Body of pancreas (tissue), 4 donors: ENCODE data around the gene XCR1. TPM values are rescaled to one million over a fixed set of nuclear protein-coding genes. Genes with fewer than 3 reads are reported as not detected.
A peak's percentile ranks its signal among the peaks of the same experiment; 100 is the strongest.

ENCODE experiments used
- ATAC-seq: fragments of 150-250 bp; one replicate; pipeline ENCODE4 v1.9.1; 2016
- DNase-seq, 4 donors: peaks; one replicate each; pipeline ENCODE4 v3.0.0-alpha.2; 2019
- H3K27ac ChIP-seq, 4 donors: fragments of 200-600 bp; sonication (generic); 1 replicate in 3 of 4; 2 replicates in 1 of 4; pipeline versions ENCODE4 v1.5.1 to v1.6.1; 2016 to 2019; ENCODE audit warnings: mild to moderate bottlenecking in 1 of 4, mixed read lengths in 1 of 4, moderate library complexity in 1 of 4
- H3K27me3 ChIP-seq, 2 donors: fragments of 200-600 bp; sonication (generic); one replicate each; pipeline ENCODE4 v1.6.0; 2016; ENCODE audit warnings: mild to moderate bottlenecking in 1 of 2
- H3K36me3 ChIP-seq, 2 donors: fragments of 200-600 bp; sonication (generic); replicated peaks in 1 of 2; 2 replicates each; pipeline ENCODE4 v1.5.1; 2016; ENCODE audit warnings: low read depth in 2 of 2; ENCODE audit not compliant: insufficient read depth in 1 of 2
- H3K4me1 ChIP-seq: fragments of 200-600 bp; sonication (generic); one replicate; pipeline ENCODE4 v1.6.0; 2016
- H3K4me3 ChIP-seq, 2 donors: fragments of 200-600 bp; sonication (generic); 1 replicate in 1 of 2; 2 replicates in 1 of 2; pipeline ENCODE4 v1.5.1; 2016 to 2019
- H3K9me3 ChIP-seq, 3 donors: fragments of 200-600 bp; sonication (generic); 1 replicate in 2 of 3; 2 replicates in 1 of 3; pipeline ENCODE4 v1.5.1; 2016
- CTCF ChIP-seq, 7 experiments: fragments of 450-650 bp in 4 of 7; fragments of 200-600 bp in 3 of 7; sonication (generic) in 3 of 7; IDR thresholded peaks; one replicate each; pipeline ENCODE4 v1.5.1; 2016 to 2019; ENCODE audit warnings: antibody characterized with exemption in 7 of 7
- POLR2A ChIP-seq, 3 donors: fragments of 450-650 bp; IDR thresholded peaks; one replicate each; pipeline ENCODE4 v1.6.1; 2016; ENCODE audit warnings: antibody characterized with exemption in 3 of 3, mild to moderate bottlenecking in 2 of 3
- whole genome bisulfite sequencing, 2 donors: methylation state at CpG; one replicate each; pipeline ENCODE4 v1.1.5; 2017; 5-methylcytosine and 5-hydroxymethylcytosine counted together
- intact Hi-C: fragments of 100-400 bp; cut with DNase I; formaldehyde crosslinking; loops from one replicate; pipeline ENCODE4 v1.15.1; 2023
- total RNA-seq, 2 donors: library from RNA; depleted of rRNA; stranded (reverse); fragments of >200 nt; gene quantifications; one replicate each; pipeline ENCODE4 v1.1.0, GENCODE V29; 2016

XCR1 gene
- total RNA-seq, 2 donors from 2014 or later: not detected

- TF ChIP-seq POLR2A (IDR thresholded peaks at IDR 0.05) (no peak), CTCF (IDR thresholded peaks at IDR 0.05) (no peak)
- Histone ChIP-seq H3K27ac (peak overlapping the region in 1 of 4 donors; percentile 40), H3K9me3 (no peaks in the 10 kb centered on the region), H3K36me3 (peaks cover 0 to 17% of the 10 kb centered on the region in 2 donors), H3K27me3 (no peaks in the 10 kb centered on the region), H3K4me3 (no peak overlapping the region), H3K4me1 (peaks cover 10% of the 10 kb centered on the region)
- WGBS, 2 donors: 62 to 72% methylated on average over 5 of the region's 5 CpGs
- DNase-seq (peak; percentile 79 to 91 (median 86)), ATAC-seq (peak; percentile 62)
- intact Hi-C loops: no loop called here
Measured at GRCh38 chr3:45978006-45978761, 49.1 kb downstream of the XCR1 start.

- no peak for DNase-seq
Measured at GRCh38 chr3:45976191-45977091, 50.8 kb downstream of the XCR1 start.

GRCh38 chr3:45975686-45976085 is 51.6 kb downstream of the XCR1 start:
- WGBS, 2 donors: 73 to 87% methylated on average over 5 of the region's 5 CpGs
- intact Hi-C loops: no loop called here
- peaks cover 0 to 12% of the 10 kb centered on the region in 2 donors for H3K36me3 ChIP-seq
- no peak overlapping the region for H3K27ac ChIP-seq
- no peaks in the 10 kb centered on the region for H3K9me3 ChIP-seq
- H3K27me3 ChIP-seq: no peaks in the 10 kb centered on the region
- peaks cover 7% of the 10 kb centered on the region for H3K4me1 ChIP-seq
- H3K4me3 ChIP-seq: no peak overlapping the region
- no peak for TF ChIP-seq CTCF (IDR thresholded peaks at IDR 0.05)
- TF ChIP-seq POLR2A (IDR thresholded peaks at IDR 0.05): no peak
- ATAC-seq: no peak
- no peak for DNase-seq

More at GRCh38 chr3:45976191-45977091, 50.8 kb downstream of the XCR1 start:
- no peak overlapping the region for H3K4me3 ChIP-seq
- ATAC-seq: no peak
- TF ChIP-seq CTCF (IDR thresholded peaks at IDR 0.05) (no peak), POLR2A (IDR thresholded peaks at IDR 0.05) (no peak)
- H3K4me1 ChIP-seq: peaks cover 7% of the 10 kb centered on the region
- 87 to 88% methylated on average over 6 of the region's 6 CpGs for WGBS, 2 donors
- peaks cover 0 to 12% of the 10 kb centered on the region in 2 donors for H3K36me3 ChIP-seq
- H3K9me3 ChIP-seq: no peaks in the 10 kb centered on the region
- intact Hi-C loops: no loop called here
- no peak overlapping the region for H3K27ac ChIP-seq
- H3K27me3 ChIP-seq: no peaks in the 10 kb centered on the region

GRCh38 chr3:45974686-45975085 is 52.6 kb downstream of the XCR1 start:
- no peak for DNase-seq
- peaks cover 7% of the 10 kb centered on the region for H3K4me1 ChIP-seq
- peaks cover 0 to 12% of the 10 kb centered on the region in 2 donors for H3K36me3 ChIP-seq
- intact Hi-C loops: no loop called here
- TF ChIP-seq POLR2A (IDR thresholded peaks at IDR 0.05) (no peak), CTCF (IDR thresholded peaks at IDR 0.05) (no peak)
- H3K9me3 ChIP-seq: no peaks in the 10 kb centered on the region
- H3K4me3 ChIP-seq: no peak overlapping the region
- no peaks in the 10 kb centered on the region for H3K27me3 ChIP-seq
- 65 to 91% methylated on average over 4 of the region's 4 CpGs for WGBS, 2 donors
- H3K27ac ChIP-seq: no peak overlapping the region
- ATAC-seq: no peak
